DMS153 treated with DMSO at 0.1 percent for 48 hours (cell line): Measurements from ENCODE around the gene HMOX1.
"Not testable (repeated sequence)": the region's sequence is repeated elsewhere in the genome, so short reads cannot be mapped to it uniquely, and the experiment has no call there.

Experiments
- DNase-seq: peaks from one replicate; lab custom pipeline; 2025; ENCODE audit not compliant: unreplicated experiment; lab: John Stamatoyannopoulos, UW

Gene HMOX1

DNA sequence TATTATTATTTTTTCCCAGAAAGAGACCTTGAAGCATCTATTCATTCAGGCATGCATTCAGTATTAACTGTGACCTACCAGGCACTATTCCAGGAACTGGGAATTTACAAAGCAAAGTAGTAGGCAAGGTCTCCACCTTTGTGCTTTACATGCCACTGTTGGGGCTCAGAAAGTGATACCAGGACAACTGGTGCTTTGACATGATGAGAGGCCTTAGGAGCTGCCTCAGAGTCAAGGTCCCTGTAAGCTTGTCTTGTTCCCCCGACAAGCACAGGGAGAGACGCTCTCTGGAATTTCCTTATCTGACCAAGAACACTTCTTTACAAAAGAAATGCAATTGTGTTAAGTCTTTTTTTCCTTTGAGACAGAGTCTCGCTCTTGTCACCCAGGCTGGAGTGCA lies 2.3 kb upstream of the HMOX1 start:
- no peak for DNase-seq

DNA sequence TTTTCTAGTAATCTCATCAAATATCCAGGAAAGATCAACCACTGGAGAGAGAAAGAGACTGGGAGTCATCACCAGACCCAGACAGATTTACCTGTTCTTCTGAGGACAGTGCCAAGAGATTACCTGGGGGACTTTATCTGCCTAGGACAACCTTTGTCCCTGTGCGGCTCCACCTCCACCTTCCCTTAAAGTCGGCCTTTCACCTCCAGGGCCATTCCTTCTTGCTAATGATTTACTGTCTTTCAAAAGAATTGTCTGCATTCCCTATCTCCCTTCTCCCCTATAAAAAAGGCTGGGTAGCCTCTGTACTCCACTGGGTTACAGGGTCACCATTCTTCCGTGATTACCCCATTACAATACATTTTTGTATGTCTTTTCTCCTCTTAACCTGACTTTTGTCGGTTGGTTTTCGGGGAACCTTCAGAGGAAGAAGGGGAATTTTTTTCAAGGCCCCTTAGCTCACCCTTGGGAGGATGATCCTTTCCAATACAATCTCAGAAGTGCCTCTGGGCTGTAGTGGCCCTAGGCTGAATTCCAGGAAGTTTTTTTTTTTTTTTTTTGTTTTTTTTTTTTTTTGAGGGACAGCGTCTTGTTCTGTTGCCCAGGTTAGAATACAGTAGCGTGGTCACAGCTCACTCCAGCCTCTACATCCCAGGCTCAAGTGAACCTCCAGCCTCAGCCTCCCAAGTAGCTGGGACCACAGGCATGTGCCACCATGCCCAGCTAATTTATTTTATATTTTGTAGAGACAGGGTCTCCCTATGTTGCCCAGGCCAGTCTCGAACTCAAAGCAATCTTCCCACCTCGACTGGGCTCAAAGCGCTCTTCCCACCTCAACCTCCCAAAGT lies 1.5 kb upstream of the HMOX1 start:
- DNase-seq = no peak

DNA sequence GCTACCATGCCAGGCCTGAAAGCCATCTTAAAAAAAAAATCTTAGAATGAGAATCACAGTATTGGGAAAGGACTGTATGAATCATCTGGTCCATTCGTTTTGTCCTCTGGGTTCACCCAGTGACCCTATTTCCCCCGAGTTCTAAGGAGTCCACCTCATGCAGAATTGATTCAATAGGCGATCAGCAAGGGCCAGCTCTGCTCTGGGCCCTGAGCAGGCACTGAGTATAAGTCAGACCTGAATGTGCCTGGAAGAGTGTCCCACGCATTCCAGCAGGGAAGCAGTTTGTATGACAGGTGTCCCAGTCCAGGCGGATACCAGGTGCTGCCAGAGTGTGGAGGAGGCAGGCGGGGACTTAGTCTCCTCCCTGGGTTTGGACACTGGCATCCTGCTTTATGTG lies 883 bp upstream of the HMOX1 start:
- no peak for DNase-seq

DNA sequence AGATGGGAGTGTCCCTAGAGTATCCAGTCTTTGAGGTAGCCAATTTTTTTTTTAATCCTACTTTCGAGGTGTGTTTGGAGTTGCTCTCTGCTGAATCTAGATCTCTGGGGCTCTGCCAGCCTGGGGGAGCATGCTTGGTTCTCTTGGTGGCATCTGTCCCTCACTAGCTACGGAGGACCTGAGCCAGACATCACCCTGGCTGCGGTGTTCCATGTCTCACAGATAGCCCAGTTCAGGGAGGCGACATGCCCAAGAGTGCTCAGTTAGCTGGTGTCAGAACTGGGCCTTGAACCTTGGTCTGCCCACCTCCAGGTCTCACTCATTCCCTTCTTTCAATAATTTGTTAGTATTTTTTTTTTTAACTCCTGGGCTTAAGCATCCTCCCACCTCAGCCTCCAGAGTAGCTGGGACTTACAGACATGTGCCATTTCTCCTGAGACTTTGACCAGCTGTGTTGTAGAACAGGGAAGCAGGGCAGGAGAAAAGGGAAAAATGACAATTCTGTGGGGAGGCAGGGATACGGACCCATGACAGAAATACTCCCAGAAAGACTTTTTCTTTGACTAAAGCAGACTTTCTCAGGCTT lies 621 bp downstream of the HMOX1 start:
- no peak for DNase-seq

DNA sequence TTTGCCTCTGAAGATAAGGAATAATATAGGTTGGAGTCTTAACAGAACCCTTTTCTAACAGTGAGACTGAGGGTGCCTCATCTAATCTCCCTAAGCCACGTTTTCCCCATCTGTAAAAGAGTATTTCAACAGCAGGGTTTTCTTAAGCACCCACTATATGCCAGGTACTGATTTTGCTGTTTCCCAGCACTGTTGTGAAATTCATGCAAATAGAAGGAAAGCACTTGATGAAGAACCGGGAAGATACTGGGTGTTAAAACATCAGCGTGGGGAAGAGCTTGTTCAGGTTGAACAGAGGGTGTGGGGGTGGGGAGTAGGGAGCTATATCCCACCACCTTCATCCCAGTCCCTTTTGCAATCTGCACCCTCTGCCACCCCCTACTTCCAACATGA lies 2.8 kb downstream of the HMOX1 start:
- DNase-seq = no peak

DNA sequence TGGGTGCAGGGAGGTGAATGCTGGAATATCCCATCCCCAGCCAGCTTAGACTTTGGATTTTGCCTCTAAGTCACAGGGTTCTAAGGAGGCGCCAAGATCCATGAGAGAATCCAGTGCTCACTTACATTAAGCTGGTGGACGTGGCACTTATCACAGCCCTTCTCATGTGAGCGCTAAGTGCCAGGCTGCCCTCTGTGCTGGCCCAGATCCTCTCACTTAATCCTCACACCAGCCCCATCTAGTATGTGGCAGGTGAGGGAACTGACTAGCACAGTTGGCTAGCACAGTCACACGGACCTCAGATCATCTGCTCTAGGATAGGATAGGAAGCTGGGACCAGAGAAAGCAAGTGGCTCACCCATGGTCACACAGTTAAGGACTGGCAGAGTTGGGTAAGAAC lies 3.6 kb downstream of the HMOX1 start:
- no peak for DNase-seq

DNA sequence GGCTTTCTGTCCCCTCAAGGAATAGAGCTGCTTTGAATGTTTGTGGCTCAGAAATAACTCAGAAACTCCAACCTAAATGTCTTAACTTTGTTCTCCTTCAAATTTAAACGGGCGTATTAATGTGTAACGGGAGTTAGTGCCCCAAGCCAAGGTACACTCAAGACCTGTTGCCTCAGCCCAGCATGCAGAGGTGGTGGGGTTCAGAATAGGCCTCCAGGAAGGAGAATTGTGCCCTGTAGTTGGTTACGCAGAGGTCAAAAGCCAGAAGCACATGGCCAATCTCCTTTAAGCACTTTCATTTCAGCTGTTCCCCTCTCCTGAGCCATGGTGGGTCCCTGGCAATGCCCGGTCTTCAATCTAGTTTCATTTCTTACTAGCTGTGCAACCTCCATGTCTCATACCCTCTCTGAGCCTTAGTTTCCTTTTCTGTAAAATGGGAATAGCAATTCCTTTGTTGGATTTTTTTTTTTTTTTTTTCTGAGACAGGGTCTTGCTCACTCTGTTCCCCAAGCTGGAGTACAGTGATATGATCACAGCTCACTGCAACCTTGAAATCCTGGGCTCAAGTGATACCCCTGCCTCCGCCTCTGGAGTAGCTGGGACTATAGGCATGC lies 4.2 kb downstream of the HMOX1 start:
- no peak for DNase-seq

DNA sequence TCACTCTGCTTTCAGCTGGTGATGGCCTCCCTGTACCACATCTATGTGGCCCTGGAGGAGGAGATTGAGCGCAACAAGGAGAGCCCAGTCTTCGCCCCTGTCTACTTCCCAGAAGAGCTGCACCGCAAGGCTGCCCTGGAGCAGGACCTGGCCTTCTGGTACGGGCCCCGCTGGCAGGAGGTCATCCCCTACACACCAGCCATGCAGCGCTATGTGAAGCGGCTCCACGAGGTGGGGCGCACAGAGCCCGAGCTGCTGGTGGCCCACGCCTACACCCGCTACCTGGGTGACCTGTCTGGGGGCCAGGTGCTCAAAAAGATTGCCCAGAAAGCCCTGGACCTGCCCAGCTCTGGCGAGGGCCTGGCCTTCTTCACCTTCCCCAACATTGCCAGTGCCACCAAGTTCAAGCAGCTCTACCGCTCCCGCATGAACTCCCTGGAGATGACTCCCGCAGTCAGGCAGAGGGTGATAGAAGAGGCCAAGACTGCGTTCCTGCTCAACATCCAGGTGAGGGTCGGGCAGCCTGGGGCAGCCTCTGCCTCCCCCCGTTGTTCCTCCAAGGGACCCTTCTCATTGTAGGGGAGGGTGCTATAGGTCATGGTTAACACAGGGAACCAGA lies 5.9 kb downstream of the HMOX1 start:
- DNase-seq = no peak

DNA sequence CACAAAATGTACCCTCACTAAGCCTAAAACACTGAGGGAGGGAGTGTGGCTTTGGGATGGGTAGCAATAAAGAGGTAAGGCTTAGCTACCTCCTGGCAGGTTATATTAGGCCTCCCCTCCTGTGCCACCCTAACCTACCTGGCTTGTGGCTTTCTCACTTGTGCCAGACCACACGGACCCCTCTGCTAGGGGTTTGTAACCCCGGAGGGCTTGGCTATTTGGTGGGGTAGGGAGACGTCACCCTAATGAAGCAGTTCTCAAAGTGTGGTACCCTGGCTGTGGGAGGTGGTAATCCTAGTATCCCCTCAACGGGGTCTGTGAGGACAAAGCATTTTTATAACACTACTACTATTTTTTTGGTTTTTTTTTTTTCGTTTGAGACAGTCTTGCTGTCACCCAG lies 10.0 kb downstream of the HMOX1 start:
- no peak for DNase-seq

DNA sequence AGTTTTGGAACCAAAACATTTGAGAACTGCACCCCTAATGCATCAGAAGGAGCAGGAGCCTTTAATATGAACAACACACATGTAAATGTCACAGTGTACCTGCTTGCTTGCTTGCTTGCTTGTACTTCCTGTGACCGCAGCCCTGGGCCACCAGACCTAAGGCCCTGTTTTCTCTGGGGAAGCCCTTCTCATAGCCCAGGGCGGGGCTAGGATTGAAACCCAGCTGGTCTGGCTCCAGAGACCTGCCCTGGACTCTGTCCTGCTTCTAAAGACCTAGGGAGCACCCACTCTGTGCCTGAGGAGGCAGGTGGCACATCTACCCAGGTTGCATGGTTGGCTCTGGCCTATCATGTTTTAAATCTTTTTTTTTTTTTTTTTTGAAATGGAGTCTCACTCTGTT lies 11.5 kb downstream of the HMOX1 start:
- DNase-seq = no peak

DNA sequence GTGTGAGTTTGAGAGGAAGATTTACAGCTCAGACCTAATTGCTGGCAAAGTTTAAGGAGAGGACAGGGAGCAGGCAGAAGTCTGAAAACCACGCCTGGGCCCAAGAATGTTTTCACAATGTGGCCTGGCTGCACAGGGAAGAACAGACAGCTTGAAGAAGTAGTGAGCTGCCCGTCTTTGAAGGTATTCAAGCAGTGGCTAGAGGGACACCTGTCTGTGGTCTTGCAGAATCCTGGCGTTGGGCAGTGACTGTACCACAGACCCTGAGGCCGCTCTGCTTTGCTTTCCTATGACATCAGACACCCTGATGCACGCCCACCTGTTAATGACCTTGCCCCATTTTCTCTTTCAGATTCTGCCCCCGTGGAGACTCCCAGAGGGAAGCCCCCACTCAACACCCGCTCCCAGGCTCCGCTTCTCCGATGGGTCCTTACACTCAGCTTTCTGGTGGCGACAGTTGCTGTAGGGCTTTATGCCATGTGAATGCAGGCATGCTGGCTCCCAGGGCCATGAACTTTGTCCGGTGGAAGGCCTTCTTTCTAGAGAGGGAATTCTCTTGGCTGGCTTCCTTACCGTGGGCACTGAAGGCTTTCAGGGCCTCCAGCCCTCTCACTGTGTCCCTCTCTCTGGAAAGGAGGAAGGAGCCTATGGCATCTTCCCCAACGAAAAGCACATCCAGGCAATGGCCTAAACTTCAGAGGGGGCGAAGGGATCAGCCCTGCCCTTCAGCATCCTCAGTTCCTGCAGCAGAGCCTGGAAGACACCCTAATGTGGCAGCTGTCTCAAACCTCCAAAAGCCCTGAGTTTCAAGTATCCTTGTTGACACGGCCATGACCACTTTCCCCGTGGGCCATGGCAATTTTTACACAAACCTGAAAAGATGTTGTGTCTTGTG lies 12.5 kb downstream of the HMOX1 start:
- DNase-seq = no peak

DNA sequence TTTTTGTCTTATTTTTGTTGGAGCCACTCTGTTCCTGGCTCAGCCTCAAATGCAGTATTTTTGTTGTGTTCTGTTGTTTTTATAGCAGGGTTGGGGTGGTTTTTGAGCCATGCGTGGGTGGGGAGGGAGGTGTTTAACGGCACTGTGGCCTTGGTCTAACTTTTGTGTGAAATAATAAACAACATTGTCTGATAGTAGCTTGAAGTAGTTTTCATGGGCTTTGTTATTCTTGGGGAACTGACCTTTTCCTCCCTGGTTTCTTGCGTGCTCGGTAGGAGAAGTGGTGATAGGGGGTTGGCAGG lies 13.1 kb downstream of the HMOX1 start:
- DNase-seq = no peak

DNA sequence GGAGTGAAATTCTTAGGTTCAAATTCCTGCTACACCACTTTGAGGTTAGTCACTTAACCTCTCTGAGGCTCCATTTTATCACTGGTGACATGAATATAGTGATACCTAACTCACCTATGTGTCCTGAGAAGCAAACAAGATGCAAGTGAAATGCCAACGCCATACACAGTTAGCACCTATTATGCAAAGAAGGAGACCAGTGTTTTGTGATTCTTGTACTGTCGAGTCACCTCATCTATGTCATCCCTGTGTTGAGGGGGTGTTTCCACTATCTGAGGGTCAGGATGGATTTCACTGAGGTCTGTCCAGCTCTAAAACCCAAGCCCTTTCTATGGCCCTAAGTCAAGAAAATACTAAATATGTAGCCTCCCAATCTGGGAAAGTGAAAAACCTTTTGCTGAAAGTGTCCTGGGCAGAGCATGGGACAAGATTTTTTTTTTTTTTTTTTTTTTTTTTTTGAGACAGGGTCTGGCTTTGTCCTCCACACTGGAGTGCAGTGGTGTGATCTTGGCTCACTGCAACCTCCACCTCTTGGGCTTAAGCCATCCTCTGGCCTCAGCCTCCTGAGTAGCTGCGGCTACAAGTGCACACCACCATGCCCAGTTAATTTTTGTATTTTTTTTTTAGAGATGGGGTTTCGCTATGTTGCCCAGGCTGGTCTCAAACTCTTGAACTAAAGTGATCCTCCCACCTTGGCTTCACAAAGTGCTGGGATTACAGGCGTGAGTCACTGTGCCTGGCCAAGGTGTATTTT lies 14.1 kb downstream of the HMOX1 start:
- DNase-seq = no peak

DNA sequence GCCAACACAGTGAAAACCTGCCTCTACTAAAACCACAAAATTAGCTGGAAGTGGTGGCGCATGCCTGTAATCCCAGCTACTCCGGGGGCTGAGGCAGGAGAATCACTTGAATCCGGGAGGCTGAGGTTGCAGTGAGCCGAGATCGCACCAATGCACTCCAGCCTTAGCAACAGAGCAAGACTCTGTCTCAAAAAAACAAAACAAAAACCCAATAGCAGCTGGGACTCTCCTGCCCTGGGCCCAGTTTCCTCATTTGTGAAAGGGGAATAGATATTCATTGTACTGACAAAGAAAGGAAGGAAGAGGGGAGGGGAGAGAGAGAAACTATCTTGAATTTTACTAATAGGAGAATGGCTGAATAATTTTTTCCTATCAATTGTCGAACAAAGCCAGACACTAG lies 15.7 kb downstream of the HMOX1 start:
- DNase-seq = not testable (repeated sequence)

DNA sequence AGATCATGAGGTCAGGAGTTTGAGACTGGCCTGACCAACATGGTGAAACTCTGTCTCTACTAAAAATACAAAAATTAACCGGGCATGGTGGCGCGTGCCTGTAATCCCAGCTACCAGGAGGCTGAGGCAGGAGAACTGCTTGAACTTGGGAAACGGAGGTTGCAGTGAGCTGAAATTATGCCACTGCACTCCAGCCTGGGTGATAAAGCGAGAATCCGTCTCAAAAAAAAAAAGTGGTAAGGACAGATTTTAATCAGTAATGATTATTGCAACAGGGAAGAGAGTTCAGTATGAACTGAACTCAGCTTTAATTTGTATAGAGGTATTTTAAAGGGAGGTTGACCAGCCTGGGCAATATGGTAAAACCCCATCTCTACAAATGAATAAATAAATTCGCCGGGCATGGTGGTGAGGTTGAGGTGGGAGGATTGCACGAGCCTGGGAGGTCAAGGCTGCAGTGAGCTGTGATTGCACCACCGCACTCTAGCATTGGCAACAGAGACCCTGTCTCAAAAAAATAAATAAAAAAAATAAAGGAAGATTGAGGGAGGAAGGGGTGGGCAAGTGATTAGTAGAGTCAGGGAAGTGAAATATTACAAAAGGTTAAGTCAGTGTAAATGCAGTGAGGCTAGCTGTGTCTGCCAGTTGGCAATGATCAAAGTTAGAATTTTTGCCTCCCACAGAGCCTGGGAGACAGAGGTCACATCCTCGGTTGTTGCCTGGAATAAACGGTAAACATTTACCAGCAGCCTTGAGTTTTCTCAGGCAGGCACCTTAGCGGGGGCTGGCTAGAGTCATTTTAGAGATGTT lies 16.4 kb downstream of the HMOX1 start:
- DNase-seq = no peak

DNA sequence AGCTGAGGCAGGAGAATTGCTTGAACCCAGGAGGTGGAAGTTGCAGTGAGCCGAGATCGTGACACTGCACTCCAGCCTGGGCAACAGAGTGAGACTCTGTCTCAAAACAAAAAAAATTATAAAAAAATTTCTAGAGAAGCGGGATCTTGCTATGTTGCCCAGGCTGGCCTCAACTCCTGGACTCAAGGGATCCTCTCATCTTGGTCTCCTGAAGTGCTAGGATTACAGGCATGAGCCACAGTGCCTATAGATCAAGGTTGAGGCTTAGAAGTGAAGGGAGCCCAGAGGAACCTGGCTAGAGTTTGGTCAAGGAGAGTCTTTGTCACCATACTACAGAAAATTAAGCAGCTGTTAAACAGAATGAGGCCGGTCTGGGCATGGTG lies 17.7 kb downstream of the HMOX1 start:
- no peak for DNase-seq

DNA sequence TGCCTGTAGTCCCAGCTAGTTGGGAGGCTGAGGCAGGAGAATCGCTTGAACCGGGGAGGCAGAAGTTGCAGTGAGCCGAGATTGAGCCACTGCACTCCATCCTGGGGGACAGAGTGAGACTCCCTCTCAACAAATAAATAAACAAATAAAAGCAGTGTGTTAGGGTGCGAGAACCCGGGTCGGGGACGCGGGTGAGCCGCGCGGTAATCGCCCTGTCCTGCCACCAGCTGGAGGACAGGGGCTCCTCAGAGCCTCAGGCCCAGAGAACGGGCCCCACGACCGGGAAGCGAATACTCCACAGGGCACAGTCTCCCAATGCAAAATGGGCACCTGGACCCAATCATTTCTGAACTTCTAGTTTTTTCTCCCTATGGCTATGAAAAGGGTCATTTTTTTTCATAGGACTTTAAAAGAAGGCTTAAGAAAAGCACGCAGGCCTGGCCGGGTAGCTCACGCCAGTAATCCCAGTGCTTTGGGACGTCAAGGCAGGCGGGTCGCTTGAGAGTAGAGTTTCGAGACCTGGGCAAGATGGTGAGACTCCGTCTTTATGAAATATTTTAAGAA lies 18.3 kb downstream of the HMOX1 start:
- DNase-seq = no peak

DNA sequence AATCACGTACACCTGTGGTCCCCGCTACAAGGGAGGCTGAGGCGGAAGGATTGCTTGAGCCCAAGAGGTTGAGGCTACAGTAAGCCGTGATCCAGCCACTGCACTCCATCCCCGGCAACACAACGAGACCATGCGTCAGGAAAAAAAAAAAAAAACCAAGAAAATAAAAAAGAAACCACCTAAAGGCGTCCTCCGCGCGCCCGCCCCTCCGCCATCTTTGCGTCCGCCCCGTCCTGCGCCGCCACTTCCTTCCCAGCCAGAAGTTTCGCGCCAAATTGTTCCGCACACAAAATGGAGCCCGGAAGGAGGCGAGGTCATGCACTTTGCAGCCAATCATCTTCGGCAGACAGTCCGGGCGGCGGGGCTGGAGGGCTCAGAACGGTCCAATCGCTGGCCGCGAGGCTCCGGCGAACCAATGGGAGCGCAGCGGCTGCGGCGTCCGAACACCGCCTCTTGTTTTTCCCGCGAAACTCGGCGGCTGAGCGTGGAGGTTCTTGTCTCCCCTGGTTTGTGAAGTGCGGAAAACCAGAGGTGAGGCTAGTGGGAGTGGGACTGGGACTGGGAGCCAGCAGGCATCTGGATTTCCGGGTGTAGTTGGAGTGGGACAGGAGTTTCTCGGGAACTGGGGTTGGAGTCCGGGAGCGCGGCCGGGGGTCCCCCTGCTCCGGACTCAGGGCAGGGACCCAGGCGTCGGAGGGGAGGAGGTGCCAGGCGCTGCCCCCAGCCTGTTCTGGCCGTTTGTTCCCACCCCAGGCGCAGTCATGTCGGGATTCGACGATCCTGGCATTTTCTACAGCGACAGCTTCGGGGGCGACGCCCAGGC lies 19.0 kb downstream of the HMOX1 start, which contains the start of gene MCM5:
Gene MCM5 (plus strand): TSS at position 463 of the 823 bp plus-strand sequence. CDS start 299 bp downstream, at position 762.
- DNase-seq = peak; percentile 95

DNA sequence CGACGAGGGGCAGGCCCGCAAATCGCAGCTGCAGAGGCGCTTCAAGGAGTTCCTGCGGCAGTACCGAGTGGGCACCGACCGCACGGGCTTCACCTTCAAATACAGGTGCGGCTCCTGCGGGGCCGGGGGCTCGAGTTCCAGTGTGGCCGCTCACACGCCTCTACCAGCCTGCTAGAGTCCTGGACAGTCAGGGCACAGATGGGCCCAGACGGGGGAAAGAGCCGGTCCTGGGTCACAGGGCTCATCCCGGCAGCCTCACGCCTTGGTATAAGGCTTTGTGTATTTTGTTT lies 19.6 kb downstream of the HMOX1 start:
- DNase-seq = no peak
